Measurements from ENCODE around the gene SORBS1. TPM values are rescaled to one million over a fixed set of nuclear protein-coding genes. Genes with fewer than 3 reads are reported as not detected.

Gene SORBS1
- total RNA-seq, 1 experiment from 2014 or later, result 4.1 TPM

DNA sequence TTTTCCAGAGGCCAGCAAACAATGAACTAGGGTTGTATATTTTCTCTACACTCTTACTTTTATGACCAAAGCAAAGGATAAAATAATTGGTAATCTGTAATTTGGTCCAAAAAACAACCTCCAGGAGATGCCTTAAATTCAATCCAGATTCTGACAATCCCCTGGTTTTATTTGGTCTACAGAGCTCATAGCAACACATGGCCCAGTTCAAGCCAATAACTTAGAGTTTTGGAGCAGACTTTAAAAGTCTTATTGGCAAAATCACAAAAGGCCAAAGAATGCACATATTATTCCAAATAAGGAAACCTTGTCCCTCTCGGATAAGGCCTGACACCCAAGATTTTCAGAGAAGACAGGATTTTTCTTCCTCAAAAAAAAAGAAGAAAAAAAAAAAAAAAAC is 51.9 kb downstream of the SORBS1 start:
- TF ChIP-seq EZH2phosphoT487 (IDR thresholded peaks at IDR 0.05; ENCODE audit: borderline replicate concordance, low read length) (no peak), EZH2 (IDR thresholded peaks at IDR 0.05; ENCODE audit: low read length, unreplicated experiment) (no peak)
- TF ChIP-seq, protein P1, sequence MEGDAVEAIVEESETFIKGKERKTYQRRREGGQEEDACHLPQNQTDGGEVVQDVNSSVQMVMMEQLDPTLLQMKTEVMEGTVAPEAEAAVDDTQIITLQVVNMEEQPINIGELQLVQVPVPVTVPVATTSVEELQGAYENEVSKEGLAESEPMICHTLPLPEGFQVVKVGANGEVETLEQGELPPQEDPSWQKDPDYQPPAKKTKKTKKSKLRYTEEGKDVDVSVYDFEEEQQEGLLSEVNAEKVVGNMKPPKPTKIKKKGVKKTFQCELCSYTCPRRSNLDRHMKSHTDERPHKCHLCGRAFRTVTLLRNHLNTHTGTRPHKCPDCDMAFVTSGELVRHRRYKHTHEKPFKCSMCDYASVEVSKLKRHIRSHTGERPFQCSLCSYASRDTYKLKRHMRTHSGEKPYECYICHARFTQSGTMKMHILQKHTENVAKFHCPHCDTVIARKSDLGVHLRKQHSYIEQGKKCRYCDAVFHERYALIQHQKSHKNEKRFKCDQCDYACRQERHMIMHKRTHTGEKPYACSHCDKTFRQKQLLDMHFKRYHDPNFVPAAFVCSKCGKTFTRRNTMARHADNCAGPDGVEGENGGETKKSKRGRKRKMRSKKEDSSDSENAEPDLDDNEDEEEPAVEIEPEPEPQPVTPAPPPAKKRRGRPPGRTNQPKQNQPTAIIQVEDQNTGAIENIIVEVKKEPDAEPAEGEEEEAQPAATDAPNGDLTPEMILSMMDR (conservative IDR thresholded peaks at IDR 0.05; ENCODE audit: low read depth, low read length), result no peak

DNA sequence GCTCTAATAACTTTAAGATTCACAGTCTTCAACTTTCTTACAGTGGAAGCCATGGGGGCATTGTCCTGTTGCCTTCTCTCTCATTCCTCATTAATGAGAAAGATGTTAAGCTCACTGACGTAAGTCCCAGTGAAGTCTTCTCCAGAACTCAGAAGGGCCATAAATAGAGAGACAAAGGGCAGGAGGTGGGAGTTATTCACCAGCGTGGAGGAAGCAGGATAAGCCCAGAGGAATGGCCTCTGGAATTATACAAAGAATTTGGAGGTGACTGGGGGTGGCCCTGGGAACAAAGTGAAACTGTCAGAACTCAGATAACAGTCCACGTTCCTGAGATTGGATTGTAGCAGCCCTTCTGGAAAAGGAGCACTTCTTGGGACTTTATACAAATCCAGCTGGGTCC is 52.4 kb downstream of the SORBS1 start:
- DNase-seq (no peak), ATAC-seq (no peak)
- TF ChIP-seq EZH2phosphoT487 (IDR thresholded peaks at IDR 0.05; ENCODE audit: borderline replicate concordance, low read length), result no peak
- TF ChIP-seq EZH2 (IDR thresholded peaks at IDR 0.05; ENCODE audit: low read length, unreplicated experiment), result no peak
- TF ChIP-seq, protein P1 (conservative IDR thresholded peaks at IDR 0.05; ENCODE audit: low read depth, low read length), result no peak
- CTCF ChIA-PET, result no interaction called here
- Histone ChIP-seq H3K79me2 (ENCODE audit: low read length) (no peaks in the 10 kb centered on the region), H3K9me3 (ENCODE audit: low read length) (no peaks in the 10 kb centered on the region), H3K4me3 (ENCODE audit: low read length) (no peak overlapping the region), H4K20me1 (ENCODE audit: low read length) (no peaks in the 10 kb centered on the region), H3K4me2 (ENCODE audit: low read length) (no peak overlapping the region), H2AFZ (ENCODE audit: low read length) (no peak overlapping the region), H3F3A (ENCODE audit: low read length, unreplicated experiment) (no peaks in the 10 kb centered on the region), H3K4me1 (ENCODE audit: insufficient read depth, low read length) (peaks cover 7% of the 10 kb centered on the region), H3K9me2 (replicated peaks; ENCODE audit: low read length) (no peaks in the 10 kb centered on the region), H3K36me3 (ENCODE audit: low read depth, low read length) (no peaks in the 10 kb centered on the region), H3K9ac (ENCODE audit: low read length) (no peak overlapping the region), H3K27ac (ENCODE audit: low read length) (no peak overlapping the region), H3K27me3 (ENCODE audit: low read length) (no peaks in the 10 kb centered on the region)
- POLR2A ChIA-PET (ENCODE audit: unreplicated experiment), result no interaction called here
- BruUV-seq (replicated peaks), result no TSS peak
- intact Hi-C loops (cut with micrococcal nuclease), result no loop called here

More for the DNA sequence above, 51.9 kb downstream of the SORBS1 start:
- no peak for ATAC-seq
- no TSS peak for BruUV-seq (replicated peaks)
- no peaks in the 10 kb centered on the region for H3K27me3 ChIP-seq (ENCODE audit: low read length)
- no peak overlapping the region for H2AFZ ChIP-seq (ENCODE audit: low read length)
- H3K9ac ChIP-seq (ENCODE audit: low read length), result no peak overlapping the region
- intact Hi-C loops (cut with micrococcal nuclease), result no loop called here
- H3K4me2 ChIP-seq (ENCODE audit: low read length), result no peak overlapping the region
- POLR2A ChIA-PET (ENCODE audit: unreplicated experiment), result interaction anchor here (0.6 kb wide), 1 partner anchor 1258 kb away, joined by 5 read pairs; no protein-coding TSS in a partner anchor
- H4K20me1 ChIP-seq (ENCODE audit: low read length), result no peaks in the 10 kb centered on the region
- H3K4me3 ChIP-seq (ENCODE audit: low read length), result no peak overlapping the region
- peaks cover 11% of the 10 kb centered on the region for H3K4me1 ChIP-seq (ENCODE audit: insufficient read depth, low read length)
- no peaks in the 10 kb centered on the region for H3K79me2 ChIP-seq (ENCODE audit: low read length)
- CTCF ChIA-PET, result no interaction called here
- H3K9me2 ChIP-seq (replicated peaks; ENCODE audit: low read length), result no peaks in the 10 kb centered on the region
- no peaks in the 10 kb centered on the region for H3K9me3 ChIP-seq (ENCODE audit: low read length)
- no peaks in the 10 kb centered on the region for H3K36me3 ChIP-seq (ENCODE audit: low read depth, low read length)
- no peaks in the 10 kb centered on the region for H3F3A ChIP-seq (ENCODE audit: low read length, unreplicated experiment)
- no peak overlapping the region for H3K27ac ChIP-seq (ENCODE audit: low read length)
- DNase-seq, result no peak

DNA sequence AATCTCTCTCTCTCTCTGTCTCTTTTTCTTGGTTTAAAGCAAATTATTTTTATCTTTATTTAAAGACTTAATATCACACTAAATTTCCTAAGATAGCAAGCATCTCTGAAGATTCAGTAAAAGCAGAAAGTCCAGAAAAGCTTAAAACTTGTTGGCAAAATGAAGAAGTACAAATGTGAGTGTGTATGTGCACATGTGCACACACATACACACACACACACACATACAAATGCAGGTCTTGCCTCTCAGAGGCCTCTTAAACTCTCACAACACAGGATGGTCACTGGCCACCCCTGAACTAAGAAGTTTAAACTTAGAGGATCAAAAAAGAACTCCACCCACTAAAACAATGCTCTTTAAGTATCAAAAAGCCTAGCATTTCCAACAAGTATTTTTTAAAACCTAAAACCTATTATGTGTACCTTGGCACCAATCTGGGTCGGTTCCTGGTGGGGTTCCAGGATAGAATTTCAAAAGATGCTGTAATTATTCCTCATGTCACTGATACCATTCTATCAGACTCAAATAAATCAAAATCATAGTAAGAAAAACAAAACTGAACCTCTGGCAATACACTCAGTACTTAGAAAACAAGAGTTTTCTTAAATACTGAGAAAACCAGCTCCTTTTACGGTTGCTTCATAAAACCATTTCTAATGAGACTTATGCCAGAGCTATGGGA is 55.0 kb downstream of the SORBS1 start:
- Histone ChIP-seq H3K4me3 (ENCODE audit: low read length) (no peak overlapping the region), H3K9me3 (ENCODE audit: low read length) (no peaks in the 10 kb centered on the region), H3K79me2 (ENCODE audit: low read length) (no peaks in the 10 kb centered on the region), H4K20me1 (ENCODE audit: low read length) (no peaks in the 10 kb centered on the region), H3K9ac (ENCODE audit: low read length) (no peak overlapping the region), H3K9me2 (replicated peaks; ENCODE audit: low read length) (no peaks in the 10 kb centered on the region), H3K27me3 (ENCODE audit: low read length) (no peaks in the 10 kb centered on the region), H3K36me3 (ENCODE audit: low read depth, low read length) (no peaks in the 10 kb centered on the region), H2AFZ (ENCODE audit: low read length) (no peak overlapping the region), H3K4me1 (ENCODE audit: insufficient read depth, low read length) (no peaks in the 10 kb centered on the region), H3K4me2 (ENCODE audit: low read length) (no peak overlapping the region), H3K27ac (ENCODE audit: low read length) (no peak overlapping the region), H3F3A (ENCODE audit: low read length, unreplicated experiment) (no peaks in the 10 kb centered on the region)
- ATAC-seq (no peak), DNase-seq (no peak)
- POLR2A ChIA-PET (ENCODE audit: unreplicated experiment), result no interaction called here
- CTCF ChIA-PET, result no interaction called here
- no TSS peak for BruUV-seq (replicated peaks)
- intact Hi-C loops (cut with micrococcal nuclease), result no loop called here
- TF ChIP-seq EZH2 (IDR thresholded peaks at IDR 0.05; ENCODE audit: low read length, unreplicated experiment), result no peak
